Measurements from ENCODE around the gene DEFB128.

DNA sequence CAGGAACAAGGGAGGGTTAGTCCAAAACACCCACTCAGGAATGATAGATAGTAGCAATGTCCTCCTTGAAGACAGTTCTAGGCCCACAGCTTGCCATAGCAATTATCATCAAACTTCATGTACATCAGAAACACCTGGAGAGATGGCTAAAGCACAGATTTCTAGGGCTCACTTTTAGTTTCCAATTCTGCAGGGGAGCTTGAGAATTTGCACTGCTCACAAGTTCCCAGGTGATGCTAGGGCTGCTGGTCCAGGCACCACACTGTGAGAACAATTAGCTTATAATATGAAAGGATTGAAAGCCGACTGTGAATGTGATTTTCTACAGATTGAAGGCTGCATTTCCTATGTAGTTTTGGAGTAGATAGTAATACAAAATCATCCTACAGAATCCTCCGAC lies 43.6 kb downstream of the DEFB128 start:
- TF ChIP-seq CTCF (IDR thresholded peaks at IDR 0.05; ENCODE audit: insufficient read depth, low read length) (no peak), POLR2AphosphoS5 (IDR thresholded peaks at IDR 0.05; ENCODE audit: low read depth) (no peak), REST (IDR thresholded peaks at IDR 0.05; ENCODE audit: insufficient replicate concordance, low read depth) (no peak), GABPA (IDR thresholded peaks at IDR 0.05; ENCODE audit: low read depth) (no peak)

Measured in HL-60 (cell line).